ENCODE results near the gene SLIT3. TPM values are rescaled to one million over a fixed set of nuclear protein-coding genes. Genes with fewer than 3 reads are reported as not detected.

Gene SLIT3
- total RNA-seq, 4 donors from 2014 or later: 10.8 to 30.8 (median 18.4) TPM

DNA sequence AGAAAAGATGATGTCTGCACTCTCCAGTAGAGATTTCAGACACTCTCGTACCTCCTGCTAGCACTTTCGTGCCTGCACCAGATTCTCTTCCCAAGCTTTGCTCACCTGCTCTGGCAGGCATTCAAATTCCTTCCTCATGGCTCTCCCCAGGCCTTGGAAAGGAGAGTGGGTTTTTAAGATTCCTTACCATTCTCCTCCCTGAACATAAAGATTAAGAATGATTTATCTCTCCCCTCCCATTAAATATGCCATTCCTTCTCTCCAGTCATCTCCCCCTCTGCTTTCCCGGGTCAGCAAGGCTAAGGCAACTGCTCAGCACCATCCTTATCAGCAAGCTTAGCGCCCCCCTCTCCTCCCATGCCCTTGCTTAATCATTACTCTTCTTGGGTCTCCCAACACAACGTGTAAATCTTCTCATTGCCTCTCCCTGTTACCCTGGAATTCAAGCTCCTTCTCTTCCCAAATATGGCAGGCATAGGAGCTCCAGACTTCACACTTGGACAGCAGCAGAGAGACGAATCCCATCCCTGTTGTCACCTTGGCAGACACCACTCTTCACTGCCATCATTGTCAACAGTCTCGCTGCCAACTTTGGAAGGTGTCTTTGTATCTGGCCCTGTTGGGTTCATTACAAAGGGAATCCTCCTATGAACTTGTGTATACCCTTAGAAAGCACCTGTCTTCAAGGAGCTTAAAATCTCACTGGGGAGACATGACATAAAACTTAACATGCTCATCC is 332.9 kb downstream of the SLIT3 start:
- no peaks in the 10 kb centered on the region for H3K4me1 ChIP-seq
- no peaks in the 10 kb centered on the region for H3K36me3 ChIP-seq
- H3K9me3 ChIP-seq: no peaks in the 10 kb centered on the region
- no peak overlapping the region for H3K27ac ChIP-seq
- H3K27me3 ChIP-seq: no peaks in the 10 kb centered on the region
- no peak for DNase-seq (ENCODE audit: low spot score in 2 of 2)
- H3K4me3 ChIP-seq: no peak overlapping the region
- TF ChIP-seq, protein P1, sequence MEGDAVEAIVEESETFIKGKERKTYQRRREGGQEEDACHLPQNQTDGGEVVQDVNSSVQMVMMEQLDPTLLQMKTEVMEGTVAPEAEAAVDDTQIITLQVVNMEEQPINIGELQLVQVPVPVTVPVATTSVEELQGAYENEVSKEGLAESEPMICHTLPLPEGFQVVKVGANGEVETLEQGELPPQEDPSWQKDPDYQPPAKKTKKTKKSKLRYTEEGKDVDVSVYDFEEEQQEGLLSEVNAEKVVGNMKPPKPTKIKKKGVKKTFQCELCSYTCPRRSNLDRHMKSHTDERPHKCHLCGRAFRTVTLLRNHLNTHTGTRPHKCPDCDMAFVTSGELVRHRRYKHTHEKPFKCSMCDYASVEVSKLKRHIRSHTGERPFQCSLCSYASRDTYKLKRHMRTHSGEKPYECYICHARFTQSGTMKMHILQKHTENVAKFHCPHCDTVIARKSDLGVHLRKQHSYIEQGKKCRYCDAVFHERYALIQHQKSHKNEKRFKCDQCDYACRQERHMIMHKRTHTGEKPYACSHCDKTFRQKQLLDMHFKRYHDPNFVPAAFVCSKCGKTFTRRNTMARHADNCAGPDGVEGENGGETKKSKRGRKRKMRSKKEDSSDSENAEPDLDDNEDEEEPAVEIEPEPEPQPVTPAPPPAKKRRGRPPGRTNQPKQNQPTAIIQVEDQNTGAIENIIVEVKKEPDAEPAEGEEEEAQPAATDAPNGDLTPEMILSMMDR (IDR thresholded peaks at IDR 0.05): no peak
- TF ChIP-seq EP300 (IDR thresholded peaks at IDR 0.05): no peak
- no peak for TF ChIP-seq POLR2A (IDR thresholded peaks at IDR 0.05)
- TF ChIP-seq POLR2AphosphoS5 (IDR thresholded peaks at IDR 0.05): no peak
- 58% methylated on average over 7 of the region's 7 CpGs for WGBS

GRCh38 chr5:168965638-168966037 is 335.3 kb downstream of the SLIT3 start:
- Histone ChIP-seq H3K27me3 (no peaks in the 10 kb centered on the region), H3K9me3 (no peaks in the 10 kb centered on the region), H3K4me1 (no peaks in the 10 kb centered on the region), H3K27ac (no peak overlapping the region), H3K4me3 (no peak overlapping the region), H3K36me3 (no peaks in the 10 kb centered on the region)
- 81% methylated on average over 5 of the region's 5 CpGs for WGBS
- no peak for DNase-seq (ENCODE audit: low spot score in 2 of 2)
- TF ChIP-seq EP300 (IDR thresholded peaks at IDR 0.05) (no peak), POLR2A (IDR thresholded peaks at IDR 0.05) (no peak), POLR2AphosphoS5 (IDR thresholded peaks at IDR 0.05) (no peak)
- TF ChIP-seq, protein P1 (IDR thresholded peaks at IDR 0.05): no peak

DNA sequence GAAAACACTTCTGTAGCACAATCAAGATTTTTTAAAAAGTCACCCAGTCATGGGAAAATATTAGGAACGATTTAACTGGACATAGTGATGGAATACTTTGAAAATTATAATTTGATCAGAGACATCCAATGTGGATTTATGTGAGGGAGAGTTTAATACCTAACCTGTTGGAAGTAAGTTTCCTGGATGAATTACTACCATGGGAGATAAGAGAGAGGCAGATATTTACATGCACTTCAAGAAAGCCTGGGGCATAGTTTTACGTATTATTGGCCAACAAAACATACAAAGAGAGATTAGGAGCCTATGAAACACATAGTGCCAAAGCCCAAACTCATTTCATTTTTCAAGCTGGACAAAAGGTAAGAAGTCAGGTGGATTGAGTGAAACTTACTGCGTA is 336.8 kb downstream of the SLIT3 start:
- 66% methylated on average over 3 of the region's 3 CpGs for WGBS
- Histone ChIP-seq H3K4me3 (no peak overlapping the region), H3K36me3 (no peaks in the 10 kb centered on the region), H3K27me3 (no peaks in the 10 kb centered on the region), H3K4me1 (no peaks in the 10 kb centered on the region), H3K9me3 (no peaks in the 10 kb centered on the region), H3K27ac (no peak overlapping the region)
- no peak for TF ChIP-seq EP300 (IDR thresholded peaks at IDR 0.05)
- no peak for TF ChIP-seq POLR2A (IDR thresholded peaks at IDR 0.05)
- TF ChIP-seq, protein P1 (IDR thresholded peaks at IDR 0.05): no peak
- TF ChIP-seq POLR2AphosphoS5 (IDR thresholded peaks at IDR 0.05): no peak
- DNase-seq (ENCODE audit: low spot score in 2 of 2): no peak

DNA sequence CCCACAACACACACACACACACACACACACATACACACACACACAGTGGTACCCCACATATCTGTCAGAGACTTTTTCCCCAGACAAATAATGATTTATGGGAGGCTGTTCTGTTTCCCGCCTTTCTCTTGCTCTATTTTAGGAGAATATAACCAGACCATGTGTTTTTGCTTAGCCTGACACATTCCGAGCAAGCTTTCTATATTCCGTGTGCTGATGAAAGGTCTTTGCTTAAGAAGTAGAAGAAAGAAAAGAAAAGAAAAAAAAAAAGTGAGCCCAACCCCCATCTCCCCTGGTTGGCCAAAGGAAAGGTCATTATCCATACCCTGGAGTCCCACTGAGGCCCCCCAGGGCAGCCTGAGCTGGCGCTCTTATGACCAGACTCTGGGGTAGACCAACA is 338.6 kb downstream of the SLIT3 start:
- no peaks in the 10 kb centered on the region for H3K36me3 ChIP-seq
- no peak for DNase-seq (ENCODE audit: low spot score in 2 of 2)
- no peak overlapping the region for H3K27ac ChIP-seq
- H3K4me3 ChIP-seq: no peak overlapping the region
- no peak for TF ChIP-seq EP300 (IDR thresholded peaks at IDR 0.05)
- TF ChIP-seq, protein P1 (IDR thresholded peaks at IDR 0.05): no peak
- TF ChIP-seq POLR2AphosphoS5 (IDR thresholded peaks at IDR 0.05): no peak
- no peak for TF ChIP-seq POLR2A (IDR thresholded peaks at IDR 0.05)
- WGBS: 61% methylated on average over 4 of the region's 4 CpGs
- H3K4me1 ChIP-seq: no peaks in the 10 kb centered on the region
- no peaks in the 10 kb centered on the region for H3K27me3 ChIP-seq
- no peaks in the 10 kb centered on the region for H3K9me3 ChIP-seq

DNA sequence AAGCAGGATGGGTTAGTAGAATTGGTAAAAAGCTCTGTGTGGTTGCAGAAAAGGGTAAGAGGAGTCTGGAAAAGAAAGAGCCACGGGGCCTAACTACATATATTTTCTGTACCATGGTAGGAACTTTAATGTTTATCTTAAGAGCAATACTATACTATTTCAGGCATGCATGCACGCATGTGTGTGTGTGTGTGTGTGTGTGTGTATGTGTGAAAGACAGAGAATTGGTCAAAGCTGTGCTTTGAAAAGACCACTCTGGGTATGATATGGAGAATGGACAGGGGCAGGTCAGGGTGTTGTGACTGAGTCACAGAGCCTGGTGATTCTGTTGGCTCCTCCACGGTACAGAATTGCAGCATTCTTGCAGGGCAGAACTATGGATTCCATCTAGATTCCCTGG is 339.3 kb downstream of the SLIT3 start:
- DNase-seq (ENCODE audit: low spot score in 2 of 2): no peak
- Histone ChIP-seq H3K4me1 (no peaks in the 10 kb centered on the region), H3K27ac (no peak overlapping the region), H3K27me3 (no peaks in the 10 kb centered on the region), H3K36me3 (no peaks in the 10 kb centered on the region), H3K4me3 (no peak overlapping the region), H3K9me3 (no peaks in the 10 kb centered on the region)
- TF ChIP-seq EP300 (IDR thresholded peaks at IDR 0.05) (no peak), POLR2A (IDR thresholded peaks at IDR 0.05) (no peak), POLR2AphosphoS5 (IDR thresholded peaks at IDR 0.05) (no peak)
- TF ChIP-seq, protein P1 (IDR thresholded peaks at IDR 0.05): no peak
- WGBS: 76% methylated on average over 3 of the region's 3 CpGs

Data from suprapubic skin (tissue), 4 donors.